Epithelial cell of esophagus (primary cell): ENCODE results near the gene CCNC.

Source experiments
- DNase-seq: peaks from one replicate; pipeline ENCODE4 v3.0.0; 2010; ENCODE audit warnings: low read depth
- H3K4me3 ChIP-seq: 2 replicates; pipeline ENCODE4 v1.5.1; 2011; ENCODE audit warnings: mild to moderate bottlenecking, low read length, control low read depth
- TF ChIP-seq, protein P1 (sequence below): IDR thresholded peaks from 2 replicates; pipeline ENCODE4 v1.5.1; 2011; ENCODE audit warnings: low read depth, mild to moderate bottlenecking, low read length, control low read depth, inconsistent platforms; ENCODE audit not compliant: insufficient read depth; ENCODE audit errors: missing control alignments

The CCNC gene

DNA sequence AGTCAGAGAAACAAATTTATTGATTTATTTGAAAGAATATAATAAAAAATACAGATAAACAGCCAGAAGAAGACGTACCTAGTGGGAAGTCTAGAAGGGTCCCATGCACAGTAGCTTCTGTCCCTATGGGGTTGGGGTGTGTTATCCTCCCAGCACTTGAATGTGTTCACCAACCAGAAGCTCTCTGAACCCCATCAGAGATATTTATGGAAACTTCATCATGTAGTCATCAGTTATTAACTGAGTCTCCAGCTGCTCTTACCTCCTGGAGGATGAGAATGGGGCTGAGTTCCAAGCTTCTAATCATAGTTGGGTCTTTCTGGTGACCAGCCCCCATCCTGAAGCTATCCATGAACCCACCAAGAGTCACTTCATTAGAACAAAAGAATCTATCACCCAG, 37.8 kb downstream of the CCNC start:
- no peak for DNase-seq
- H3K4me3 ChIP-seq, result no peak overlapping the region
- TF ChIP-seq, protein P1, sequence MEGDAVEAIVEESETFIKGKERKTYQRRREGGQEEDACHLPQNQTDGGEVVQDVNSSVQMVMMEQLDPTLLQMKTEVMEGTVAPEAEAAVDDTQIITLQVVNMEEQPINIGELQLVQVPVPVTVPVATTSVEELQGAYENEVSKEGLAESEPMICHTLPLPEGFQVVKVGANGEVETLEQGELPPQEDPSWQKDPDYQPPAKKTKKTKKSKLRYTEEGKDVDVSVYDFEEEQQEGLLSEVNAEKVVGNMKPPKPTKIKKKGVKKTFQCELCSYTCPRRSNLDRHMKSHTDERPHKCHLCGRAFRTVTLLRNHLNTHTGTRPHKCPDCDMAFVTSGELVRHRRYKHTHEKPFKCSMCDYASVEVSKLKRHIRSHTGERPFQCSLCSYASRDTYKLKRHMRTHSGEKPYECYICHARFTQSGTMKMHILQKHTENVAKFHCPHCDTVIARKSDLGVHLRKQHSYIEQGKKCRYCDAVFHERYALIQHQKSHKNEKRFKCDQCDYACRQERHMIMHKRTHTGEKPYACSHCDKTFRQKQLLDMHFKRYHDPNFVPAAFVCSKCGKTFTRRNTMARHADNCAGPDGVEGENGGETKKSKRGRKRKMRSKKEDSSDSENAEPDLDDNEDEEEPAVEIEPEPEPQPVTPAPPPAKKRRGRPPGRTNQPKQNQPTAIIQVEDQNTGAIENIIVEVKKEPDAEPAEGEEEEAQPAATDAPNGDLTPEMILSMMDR, result no peak

DNA sequence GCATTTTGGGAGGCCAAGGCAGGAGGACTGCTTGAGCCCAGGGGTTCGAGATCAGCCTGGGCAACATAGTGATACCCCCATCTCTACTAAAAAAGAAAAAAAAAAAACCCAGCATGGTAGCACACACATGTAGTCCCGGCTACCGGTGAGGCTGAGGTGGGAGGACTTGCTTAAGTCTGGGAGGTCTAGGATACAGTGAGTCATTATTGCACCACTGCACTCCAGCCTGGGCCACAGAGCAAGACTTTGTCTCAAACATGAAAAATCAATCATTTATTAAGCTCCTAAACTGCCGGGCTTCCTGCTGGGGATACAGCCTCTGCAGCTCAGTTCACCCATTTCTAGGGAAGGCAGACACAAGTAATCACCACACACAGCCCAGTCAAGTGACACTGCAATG, 45.9 kb downstream of the CCNC start:
- TF ChIP-seq, protein P1, result no peak
- H3K4me3 ChIP-seq, result no peak overlapping the region
- DNase-seq, result peak; percentile 47

DNA sequence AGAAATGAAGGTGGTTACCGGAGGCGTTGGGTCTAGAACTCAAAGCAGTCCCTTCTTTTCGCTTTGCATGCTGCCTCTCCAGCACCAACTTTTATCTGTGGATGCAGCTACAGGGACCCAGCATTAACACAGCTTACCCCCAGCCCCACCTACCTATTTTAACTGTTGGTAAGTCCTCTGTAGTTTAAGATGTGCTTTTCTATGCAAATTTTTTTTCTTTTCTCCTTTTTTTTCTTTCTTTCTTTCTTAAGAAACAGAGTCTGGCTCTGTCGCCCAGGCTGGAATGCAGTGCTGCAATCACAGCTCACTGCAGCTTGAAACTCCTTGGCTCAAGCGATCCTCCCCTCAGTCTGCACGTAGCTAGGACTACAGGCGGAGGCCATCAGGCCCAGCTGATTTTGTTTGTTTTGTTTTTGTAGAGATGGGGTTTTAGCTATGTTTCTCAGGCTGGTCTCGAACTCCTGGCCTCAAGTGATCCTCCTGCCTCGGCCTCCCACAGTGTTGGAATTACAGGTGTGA, 46.8 kb downstream of the CCNC start:
- peak overlapping the region; percentile 74 for H3K4me3 ChIP-seq
- DNase-seq, result peak; percentile 23
- TF ChIP-seq, protein P1, result no peak

DNA sequence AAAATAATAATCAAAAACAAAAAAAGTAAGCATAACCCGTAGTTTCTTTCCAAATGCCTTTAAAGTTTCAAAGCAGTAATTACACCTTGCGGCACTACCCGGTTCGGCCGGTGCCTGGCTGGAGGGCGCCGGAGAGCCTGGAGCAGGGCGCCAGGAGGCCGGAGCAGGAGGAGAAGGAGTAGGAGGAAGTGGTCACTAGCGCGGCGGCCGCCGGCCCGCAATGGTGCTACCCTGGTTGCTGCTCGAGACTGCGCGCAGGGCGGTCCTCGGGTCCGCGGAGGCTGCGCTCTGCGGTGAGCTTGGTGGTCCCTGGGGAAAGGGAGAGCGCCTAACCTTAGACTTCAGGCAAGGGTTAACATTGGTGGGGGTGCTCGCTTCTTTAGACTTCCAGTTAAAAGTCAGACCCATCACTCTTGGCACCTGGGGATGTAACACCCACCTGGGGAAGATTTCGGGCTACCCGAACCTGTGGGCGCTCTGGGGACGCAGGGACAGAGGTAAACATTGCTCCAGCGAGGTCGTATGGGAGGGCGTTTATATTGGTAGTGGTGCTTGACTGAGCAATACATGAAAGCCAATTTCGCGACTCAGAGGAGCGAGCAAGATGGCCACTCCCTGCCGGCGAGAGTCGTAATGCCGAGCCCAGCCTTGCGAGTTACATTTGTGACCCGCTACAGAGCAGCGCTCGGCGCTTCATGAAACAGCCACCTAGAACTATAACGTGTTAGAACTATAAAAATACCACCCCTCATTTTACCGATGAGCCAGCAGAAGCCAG, 47.4 kb downstream of the CCNC start:
- TF ChIP-seq, protein P1, result peak; percentile 65
- H3K4me3 ChIP-seq, result peak overlapping the region; percentile 74
- peak; percentile 71 for DNase-seq

DNA sequence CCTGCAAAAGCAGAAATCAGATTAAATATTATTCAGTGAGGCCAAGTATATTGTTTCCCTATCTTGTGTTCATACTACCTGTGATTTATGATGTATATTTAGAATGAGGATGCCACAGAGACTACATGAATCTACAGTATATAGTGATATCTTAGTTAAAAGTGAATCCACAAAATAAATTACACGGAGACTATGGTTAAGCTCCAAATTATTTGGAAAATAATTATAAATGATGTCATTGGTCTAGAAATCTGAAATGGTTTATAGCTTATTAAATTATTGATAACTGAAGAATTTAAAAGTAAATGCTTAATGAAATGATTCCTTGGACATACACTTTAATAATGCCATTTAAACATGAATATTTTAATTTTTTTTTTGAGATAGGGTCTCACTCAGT, 49.0 kb downstream of the CCNC start:
- TF ChIP-seq, protein P1, result no peak
- no peak for DNase-seq

DNA sequence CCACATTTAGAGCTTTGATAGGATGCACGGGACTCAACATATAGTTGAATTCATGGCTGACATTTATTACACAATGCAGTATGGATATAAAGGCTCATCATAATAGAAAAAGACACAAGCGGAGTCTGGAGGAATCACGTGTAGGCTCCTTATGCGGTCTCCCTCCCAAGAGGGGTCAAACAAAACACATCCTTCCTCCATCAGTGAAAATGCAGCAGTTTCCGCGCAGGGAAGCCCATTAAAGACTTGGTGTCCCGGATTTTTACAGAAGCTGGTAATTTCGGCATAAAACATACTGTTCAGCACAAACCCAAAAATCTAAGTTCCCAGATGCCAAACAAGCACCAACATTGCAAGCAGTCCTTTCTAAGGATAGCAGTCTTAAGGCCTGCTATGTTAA, 54.4 kb downstream of the CCNC start:
- DNase-seq, result no peak
- H3K4me3 ChIP-seq, result peak overlapping the region; percentile 77
- TF ChIP-seq, protein P1, result no peak

More for the DNA sequence above, 49.0 kb downstream of the CCNC start:
- H3K4me3 ChIP-seq, result no peak overlapping the region

DNA sequence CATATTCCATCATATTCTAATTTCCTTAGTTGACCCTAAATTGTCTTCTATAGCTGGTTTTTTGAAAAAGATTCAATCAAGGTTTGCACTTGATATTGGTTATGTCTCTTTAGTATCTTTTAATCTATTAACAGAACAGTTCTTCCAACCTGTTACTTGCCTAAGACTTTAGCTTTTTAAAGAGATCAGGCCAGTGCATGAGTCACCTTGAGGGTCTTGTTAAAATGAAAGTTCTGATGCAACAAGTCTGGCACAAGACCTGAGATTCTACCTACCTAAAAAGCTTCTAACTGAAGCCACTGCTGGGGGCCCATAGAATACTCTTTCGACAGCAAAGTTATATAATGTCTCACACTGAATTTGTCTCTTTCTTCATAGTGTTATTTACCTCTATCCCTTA, 56.4 kb downstream of the CCNC start:
- TF ChIP-seq, protein P1, result no peak
- no peak overlapping the region for H3K4me3 ChIP-seq
- DNase-seq, result peak; percentile 9
